ENCODE results near the gene ZNF700.
"Not testable (repeated sequence)": the region's sequence is repeated elsewhere in the genome, so short reads cannot be mapped to it uniquely, and the experiment has no call there.

ZNF700 gene

DNA sequence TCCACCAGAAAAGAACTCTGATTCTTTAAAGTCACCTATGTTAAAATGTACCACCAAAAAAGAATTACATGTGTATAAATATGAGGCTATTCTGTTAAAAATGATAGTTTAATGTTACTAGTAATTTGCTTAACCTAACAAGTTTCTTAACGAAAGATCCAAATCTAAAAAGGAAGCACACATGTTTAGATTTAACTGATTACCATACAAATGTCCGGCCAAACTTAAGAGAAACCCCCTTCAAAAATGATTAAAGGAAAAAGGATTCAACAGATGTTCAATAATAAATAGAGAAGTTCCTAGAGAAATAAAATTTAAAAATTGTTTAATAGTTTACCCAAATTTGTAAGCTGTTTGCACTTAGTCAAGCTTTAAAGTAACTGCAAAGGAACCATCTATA lies 42.3 kb upstream of the ZNF700 start:
- Histone ChIP-seq H3K9ac (ENCODE audit: low read length) (no peak overlapping the region), H3K79me2 (ENCODE audit: low read length) (no peaks in the 10 kb centered on the region), H3K36me3 (replicated peaks; ENCODE audit: low read depth, low read length) (no peaks in the 10 kb centered on the region), H2AFZ (ENCODE audit: low read depth, low read length) (no peak overlapping the region), H3K4me1 (ENCODE audit: low read length) (no peaks in the 10 kb centered on the region), H3K27ac (ENCODE audit: low read length) (no peak overlapping the region), H3K4me2 (ENCODE audit: low read length) (no peak overlapping the region), H3K9me3 (ENCODE audit: insufficient read depth, low read length) (no peaks in the 10 kb centered on the region), H3K27me3 (ENCODE audit: low read depth, low read length) (no peaks in the 10 kb centered on the region), H4K20me1 (ENCODE audit: insufficient read depth, low read length) (no peaks in the 10 kb centered on the region), H3K4me3 (ENCODE audit: low read length) (no peak overlapping the region)
- TF ChIP-seq, protein P1, sequence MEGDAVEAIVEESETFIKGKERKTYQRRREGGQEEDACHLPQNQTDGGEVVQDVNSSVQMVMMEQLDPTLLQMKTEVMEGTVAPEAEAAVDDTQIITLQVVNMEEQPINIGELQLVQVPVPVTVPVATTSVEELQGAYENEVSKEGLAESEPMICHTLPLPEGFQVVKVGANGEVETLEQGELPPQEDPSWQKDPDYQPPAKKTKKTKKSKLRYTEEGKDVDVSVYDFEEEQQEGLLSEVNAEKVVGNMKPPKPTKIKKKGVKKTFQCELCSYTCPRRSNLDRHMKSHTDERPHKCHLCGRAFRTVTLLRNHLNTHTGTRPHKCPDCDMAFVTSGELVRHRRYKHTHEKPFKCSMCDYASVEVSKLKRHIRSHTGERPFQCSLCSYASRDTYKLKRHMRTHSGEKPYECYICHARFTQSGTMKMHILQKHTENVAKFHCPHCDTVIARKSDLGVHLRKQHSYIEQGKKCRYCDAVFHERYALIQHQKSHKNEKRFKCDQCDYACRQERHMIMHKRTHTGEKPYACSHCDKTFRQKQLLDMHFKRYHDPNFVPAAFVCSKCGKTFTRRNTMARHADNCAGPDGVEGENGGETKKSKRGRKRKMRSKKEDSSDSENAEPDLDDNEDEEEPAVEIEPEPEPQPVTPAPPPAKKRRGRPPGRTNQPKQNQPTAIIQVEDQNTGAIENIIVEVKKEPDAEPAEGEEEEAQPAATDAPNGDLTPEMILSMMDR (IDR thresholded peaks at IDR 0.05; ENCODE audit: low read depth, low read length) = no peak
- no peak for TF ChIP-seq EZH2phosphoT487 (IDR thresholded peaks at IDR 0.05; ENCODE audit: low read depth)

DNA sequence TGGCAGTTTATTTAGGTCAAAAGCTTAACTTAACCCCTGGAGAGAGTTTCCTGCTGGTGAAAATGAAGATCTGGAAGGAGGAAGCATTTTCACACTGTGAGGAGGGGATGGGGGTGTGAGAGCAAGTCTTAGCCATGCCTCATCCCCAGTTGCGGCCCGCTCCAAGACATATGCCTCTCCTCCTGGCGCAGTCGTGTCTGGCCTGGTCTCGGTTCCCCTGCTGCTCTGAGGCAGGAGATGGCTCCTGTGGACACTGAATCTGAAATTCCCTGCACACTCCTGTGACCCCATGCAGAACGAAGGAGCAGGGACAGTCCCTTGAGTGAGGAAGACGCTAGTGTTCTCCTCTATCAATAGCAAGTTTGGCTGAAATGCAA lies 37.7 kb upstream of the ZNF700 start:
- H3K4me2 ChIP-seq (ENCODE audit: low read length) = peak overlapping the region; percentile 43; the same call in 1 of the 2 replicates
- H3K36me3 ChIP-seq (replicated peaks; ENCODE audit: low read depth, low read length) = no peaks in the 10 kb centered on the region
- no peaks in the 10 kb centered on the region for H3K79me2 ChIP-seq (ENCODE audit: low read length)
- no peak overlapping the region for H3K9ac ChIP-seq (ENCODE audit: low read length)
- no peaks in the 10 kb centered on the region for H3K27me3 ChIP-seq (ENCODE audit: low read depth, low read length)
- no peaks in the 10 kb centered on the region for H3K4me1 ChIP-seq (ENCODE audit: low read length)
- H3K27ac ChIP-seq (ENCODE audit: low read length) = no peak overlapping the region
- no peaks in the 10 kb centered on the region for H3K9me3 ChIP-seq (ENCODE audit: insufficient read depth, low read length)
- no peak for TF ChIP-seq EZH2phosphoT487 (IDR thresholded peaks at IDR 0.05; ENCODE audit: low read depth)
- TF ChIP-seq, protein P1 (IDR thresholded peaks at IDR 0.05; ENCODE audit: low read depth, low read length) = no peak
- H3K4me3 ChIP-seq (ENCODE audit: low read length) = peak overlapping the region; percentile 70
- no peaks in the 10 kb centered on the region for H4K20me1 ChIP-seq (ENCODE audit: insufficient read depth, low read length)
- no peak overlapping the region for H2AFZ ChIP-seq (ENCODE audit: low read depth, low read length)

DNA sequence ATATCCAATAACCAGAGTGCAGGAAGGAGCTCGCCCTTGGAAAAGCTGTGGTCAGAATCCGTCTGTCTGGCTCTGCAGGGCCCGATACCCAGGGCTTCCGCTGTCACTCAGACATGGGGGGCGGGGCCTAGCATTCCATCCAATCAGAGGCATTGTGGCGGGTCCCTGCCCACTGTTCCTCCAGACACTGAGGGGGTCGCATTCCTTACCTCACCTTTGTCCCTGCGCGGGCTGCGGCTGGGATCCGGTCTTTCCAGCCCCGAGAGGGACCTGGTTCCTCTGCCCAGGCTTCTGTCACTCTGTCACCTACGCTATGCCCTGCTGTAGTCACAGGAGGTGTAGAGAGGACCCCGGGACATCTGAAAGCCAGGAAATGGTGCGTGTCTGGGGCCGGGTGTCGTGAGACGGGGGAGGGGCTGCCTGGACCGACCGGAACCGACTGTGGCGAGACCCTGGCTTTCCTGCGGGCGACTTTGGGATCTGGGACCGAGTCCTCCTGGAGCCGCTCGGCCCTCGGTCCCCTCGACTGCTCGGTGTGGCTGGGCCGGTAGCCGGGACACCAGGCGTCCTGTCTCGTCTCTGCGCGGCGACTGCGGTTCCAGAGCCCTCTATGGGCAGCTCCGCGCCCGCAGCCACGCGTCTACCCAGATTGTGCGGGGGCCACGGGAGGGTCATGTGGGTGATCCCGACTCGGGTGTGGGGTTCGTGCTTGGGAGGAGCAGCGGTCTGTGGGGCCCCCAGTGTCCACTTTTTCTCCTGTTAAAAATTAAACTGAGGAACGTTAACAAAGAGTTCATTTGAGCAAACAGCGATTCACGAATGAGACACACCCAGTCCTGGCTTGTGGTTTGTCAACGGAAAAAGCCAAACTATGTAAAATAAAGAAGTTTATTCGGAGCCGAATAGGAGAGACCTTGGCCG lies 37.0 kb upstream of the ZNF700 start, which contains the start of gene ZNF69:
TSS of gene ZNF69 (plus strand) at position 172 of the 921 bp plus-strand sequence. CDS start at position 314, 142 bp downstream.
- Histone ChIP-seq H4K20me1 (ENCODE audit: insufficient read depth, low read length) (no peaks in the 10 kb centered on the region), H3K27ac (ENCODE audit: low read length) (no peak within 1 kb of the TSS), H3K4me3 (ENCODE audit: low read length) (peak within 1 kb of the TSS; percentile 70), H3K79me2 (ENCODE audit: low read length) (no peaks in the 10 kb centered on the region), H2AFZ (ENCODE audit: low read depth, low read length) (no peak within 1 kb of the TSS), H3K36me3 (replicated peaks; ENCODE audit: low read depth, low read length) (no peaks in the 10 kb centered on the region), H3K9ac (ENCODE audit: low read length) (0 out of 2 replicates have a peak within 1 kb of the TSS, but pooled peaks have one; percentile 15), H3K27me3 (ENCODE audit: low read depth, low read length) (no peaks in the 10 kb centered on the region), H3K4me2 (ENCODE audit: low read length) (peak within 1 kb of the TSS; percentile 43), H3K9me3 (ENCODE audit: insufficient read depth, low read length) (no peaks in the 10 kb centered on the region), H3K4me1 (ENCODE audit: low read length) (no peaks in the 10 kb centered on the region)
- no peak for TF ChIP-seq EZH2phosphoT487 (IDR thresholded peaks at IDR 0.05; ENCODE audit: low read depth)
- TF ChIP-seq, protein P1 (IDR thresholded peaks at IDR 0.05; ENCODE audit: low read depth, low read length) = no peak

DNA sequence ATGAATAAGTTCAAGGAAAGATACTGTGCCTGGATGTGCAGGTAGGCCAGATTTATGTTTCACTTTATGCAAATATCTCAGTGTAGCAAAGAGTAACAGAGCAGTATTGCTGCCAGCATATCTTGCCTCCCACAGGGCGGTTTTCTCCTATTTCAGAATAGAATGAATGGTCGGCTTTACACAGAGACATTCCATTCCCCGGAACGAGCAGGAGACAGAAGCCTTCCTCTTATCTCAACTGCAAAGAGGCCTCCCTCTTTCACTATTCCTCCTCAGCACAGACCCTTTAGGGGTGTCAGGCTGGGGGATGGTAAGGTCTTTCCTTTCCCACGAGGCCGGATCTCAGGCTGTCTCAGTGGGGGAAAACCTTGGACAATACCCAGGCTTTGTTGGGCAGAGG lies 35.0 kb upstream of the ZNF700 start:
- H3K79me2 ChIP-seq (ENCODE audit: low read length); H3K36me3 ChIP-seq (replicated peaks; ENCODE audit: low read depth, low read length); H3K9me3 ChIP-seq (ENCODE audit: insufficient read depth, low read length); H3K27me3 ChIP-seq (ENCODE audit: low read depth, low read length); H3K4me2 ChIP-seq (ENCODE audit: low read length); H3K4me1 ChIP-seq (ENCODE audit: low read length); H2AFZ ChIP-seq (ENCODE audit: low read depth, low read length); H3K4me3 ChIP-seq (ENCODE audit: low read length); H4K20me1 ChIP-seq (ENCODE audit: insufficient read depth, low read length); H3K9ac ChIP-seq (ENCODE audit: low read length); H3K27ac ChIP-seq (ENCODE audit: low read length): not testable (repeated sequence)

Measured in OCI-LY3 (cell line).